Measurements from ENCODE around the gene CA10.

The CA10 gene

DNA sequence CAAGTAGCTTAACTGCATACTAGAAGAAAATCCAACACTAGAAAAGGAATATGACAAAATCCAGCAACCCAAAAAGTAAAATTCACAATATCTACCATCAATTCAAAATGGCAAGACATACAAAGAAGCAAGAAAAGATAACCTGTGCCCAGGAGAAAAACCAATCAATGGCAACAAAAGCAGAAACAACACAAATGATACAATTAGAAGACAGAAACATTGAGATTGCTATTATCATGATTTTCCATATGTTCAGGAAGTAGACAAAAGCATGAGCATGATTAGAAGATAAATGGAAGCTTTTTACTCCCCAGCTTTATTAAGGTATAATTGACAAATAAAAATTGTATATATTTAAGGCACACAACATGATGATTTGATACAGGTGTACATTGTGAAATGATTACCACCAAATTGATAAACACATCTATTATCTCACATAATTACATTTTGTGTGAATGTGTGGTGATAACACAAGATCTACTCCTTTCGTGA is 117.3 kb downstream of the CA10 start:
- no peak for DNase-seq

DNA sequence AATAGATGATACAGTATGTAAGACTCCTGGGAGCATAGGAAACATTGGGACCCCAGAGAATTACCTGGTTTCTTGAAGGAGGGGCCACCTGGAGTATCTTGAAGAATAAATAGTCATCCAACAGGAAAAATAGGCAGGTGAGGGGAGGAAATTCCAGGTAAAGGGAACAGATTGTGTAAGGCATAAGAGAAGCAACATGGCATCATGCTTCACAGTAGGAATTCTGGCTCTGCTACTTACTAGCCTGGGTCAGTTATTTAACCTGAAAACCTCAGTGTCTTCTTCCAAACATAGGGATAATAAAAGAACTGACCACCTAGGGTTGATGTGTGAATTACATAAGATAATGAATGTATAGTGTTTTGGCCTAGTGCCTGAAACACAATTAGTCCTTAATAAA is 122.1 kb downstream of the CA10 start:
- no peak for DNase-seq

DNA sequence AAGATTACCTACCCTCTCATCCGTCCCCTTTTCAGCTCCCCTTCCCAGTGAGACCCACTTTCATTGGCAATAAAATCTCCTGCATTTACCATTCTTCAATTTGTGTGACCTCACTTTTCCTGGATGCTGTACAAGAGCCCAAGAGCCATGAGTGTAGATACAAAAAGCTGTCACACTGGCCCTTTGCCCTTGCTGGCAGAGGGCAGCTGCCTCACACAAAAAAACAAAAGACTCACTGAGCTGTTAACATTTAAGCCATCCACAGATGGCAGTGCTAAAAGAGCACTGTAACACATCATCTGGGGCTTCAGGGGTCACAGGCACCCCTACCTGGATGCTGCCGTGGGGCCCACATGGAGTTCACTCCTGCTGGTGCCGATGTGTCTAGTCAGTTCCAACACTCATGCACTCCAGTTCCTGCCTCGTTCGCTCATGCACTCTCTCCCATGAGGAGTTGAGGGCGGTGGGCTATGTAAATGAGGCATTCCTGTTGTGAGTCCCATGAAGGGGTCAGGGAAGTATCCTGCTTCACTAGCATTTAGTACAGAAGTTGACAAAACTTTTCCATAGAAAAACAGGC is 123.1 kb downstream of the CA10 start:
- no peak for DNase-seq

DNA sequence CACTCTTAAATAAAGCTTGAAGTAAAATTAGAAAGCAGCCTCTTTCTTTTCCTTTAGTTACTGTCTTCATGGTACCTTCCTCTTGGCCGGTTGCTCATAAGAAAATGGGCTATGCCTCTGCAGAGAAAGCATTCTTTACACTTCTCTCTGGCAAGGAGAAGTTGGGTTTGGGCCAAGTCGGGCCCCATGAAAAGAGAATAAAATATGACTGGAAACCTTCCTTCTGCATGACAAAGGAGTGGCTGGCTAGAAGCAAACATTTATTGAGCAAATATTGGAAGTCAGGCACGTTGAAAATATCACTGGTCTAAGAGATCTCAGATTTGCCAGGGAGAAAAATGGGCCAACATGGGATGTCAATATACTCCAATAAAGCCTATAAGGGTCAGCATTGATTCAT is 126.1 kb downstream of the CA10 start:
- no peak for DNase-seq

DNA sequence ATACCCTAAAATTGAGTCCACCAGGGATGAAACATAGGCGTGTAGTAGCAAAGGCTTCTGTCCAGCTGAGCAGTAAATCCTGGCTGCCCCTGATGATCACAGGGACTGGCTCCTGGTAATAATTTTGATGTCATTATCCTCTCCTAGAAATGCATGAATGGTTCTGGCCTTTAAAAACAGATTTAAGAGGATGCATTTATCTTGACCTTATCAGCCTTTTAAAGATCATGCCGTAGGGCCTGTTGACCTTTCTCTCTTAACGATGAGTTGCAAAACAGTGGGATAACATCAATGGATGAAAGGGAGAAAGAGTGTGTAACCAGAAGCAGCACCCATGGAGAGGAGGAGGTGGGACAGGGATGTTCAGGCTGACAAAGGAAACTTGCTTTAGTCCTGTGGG is 128.5 kb downstream of the CA10 start:
- no peak for DNase-seq

DNA sequence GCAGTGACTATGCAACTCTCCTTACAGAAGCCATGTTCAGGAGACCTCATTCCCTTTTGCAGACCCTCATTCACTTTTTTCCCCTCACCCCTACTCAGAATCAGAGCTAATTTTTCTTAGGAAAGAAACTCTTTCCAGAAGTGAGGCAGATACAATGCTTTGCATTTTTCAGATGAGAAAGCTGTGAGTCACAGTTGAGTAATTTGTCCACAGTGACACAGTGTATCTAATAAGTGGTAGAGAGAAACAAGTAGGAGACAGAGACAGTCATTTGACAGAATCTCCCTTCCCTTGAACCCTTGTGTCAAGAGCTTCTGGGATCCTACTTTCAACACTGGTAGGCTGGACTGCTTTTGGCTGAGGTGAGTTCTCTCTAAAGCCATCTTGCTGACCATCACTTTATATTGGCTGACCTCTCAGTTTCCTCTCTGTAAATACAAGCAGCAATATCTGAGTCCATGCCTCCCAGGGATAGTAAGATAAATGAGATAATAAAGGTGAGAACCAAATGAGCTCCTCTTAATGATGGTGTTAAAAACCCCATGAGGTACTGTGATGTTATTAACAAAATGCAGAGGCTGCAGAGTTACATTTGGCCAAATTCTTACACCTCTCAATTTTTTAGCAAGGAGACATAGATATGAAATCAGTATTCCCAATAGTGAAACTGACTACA is 130.8 kb downstream of the CA10 start:
- DNase-seq = no peak

DNA sequence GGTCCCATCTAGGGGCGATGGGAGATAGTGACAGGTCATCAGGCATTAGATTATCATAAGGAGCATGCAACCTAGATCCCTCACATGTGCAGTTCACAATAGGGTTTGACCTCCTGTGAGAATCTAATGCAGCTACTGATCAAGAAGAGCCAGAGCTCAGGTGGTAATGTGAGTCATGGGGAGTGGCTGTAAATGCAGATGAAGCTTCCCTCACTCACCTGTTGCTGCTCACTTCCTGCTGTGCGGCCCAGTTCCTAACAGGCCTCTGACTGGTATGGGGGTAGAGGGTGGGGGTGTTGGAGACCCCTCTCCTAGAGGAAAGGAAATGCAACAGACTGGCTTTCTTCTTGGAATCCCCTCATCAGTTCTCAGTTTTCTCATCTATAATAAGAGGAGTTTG is 131.4 kb downstream of the CA10 start:
- no peak for DNase-seq

DNA sequence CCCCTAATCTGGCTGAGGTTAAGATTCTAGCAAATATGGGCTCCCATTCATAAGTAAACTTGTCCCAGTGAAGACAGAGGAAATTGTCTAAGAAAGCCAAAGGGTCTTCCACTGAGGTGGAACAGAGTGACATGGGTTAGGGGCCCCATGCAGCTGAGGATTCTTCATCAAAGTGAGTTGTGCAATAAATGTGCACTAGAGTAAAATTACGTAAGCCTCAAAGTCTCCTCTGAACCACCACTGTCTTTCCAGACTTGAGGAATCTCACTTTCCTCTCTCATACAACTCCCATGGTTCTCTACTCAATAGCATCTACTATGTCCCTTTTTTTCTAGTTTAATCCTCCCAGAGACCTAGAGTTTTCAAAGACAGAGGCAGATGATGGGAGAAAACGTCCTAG is 132.4 kb downstream of the CA10 start:
- DNase-seq = no peak

DNA sequence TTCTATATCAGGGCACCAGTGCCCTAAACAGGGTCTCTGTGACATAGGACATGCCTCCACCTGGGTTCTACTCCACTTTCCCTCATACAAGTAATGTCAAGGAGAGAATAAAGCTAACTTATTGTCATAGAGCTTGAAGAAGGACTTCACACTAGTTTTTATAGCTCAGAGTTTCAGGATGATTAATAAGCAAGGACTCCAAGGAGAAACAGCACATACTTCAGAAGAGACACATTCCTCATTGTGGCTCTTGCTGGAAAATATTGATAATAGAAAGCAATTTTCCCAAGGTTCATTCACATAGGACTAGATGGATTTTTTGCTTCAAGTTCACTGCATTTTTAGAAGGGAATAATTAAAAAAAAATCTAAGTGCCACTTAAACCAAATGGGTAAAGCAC is 133.3 kb downstream of the CA10 start:
- no peak for DNase-seq

DNA sequence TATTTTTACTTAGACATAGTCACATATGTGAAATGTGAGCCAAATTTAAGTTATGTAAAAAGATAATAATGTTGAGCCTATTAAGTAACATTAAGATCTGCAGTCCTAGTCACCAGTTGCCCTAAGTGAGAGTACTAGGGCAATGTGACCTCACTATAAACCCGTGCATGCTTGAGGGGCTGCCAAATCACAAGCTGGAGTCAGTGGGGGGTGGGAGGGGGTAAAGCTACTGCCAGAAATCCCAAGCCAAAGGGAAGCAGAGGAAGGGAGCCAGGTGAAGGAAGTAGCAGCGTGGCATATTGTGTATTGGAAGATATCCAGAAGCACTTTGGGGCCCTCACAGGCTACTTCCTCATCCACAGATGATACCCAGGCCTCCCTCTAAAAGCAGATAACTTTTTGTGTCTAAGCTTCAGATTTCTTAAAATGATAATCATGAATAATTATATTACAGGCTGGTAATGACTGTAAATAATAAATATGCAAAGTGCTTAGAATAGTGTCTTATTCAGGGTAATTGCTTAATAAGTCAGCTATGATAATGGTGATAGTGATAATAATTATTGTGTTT is 134.1 kb downstream of the CA10 start:
- no peak for DNase-seq

DNA sequence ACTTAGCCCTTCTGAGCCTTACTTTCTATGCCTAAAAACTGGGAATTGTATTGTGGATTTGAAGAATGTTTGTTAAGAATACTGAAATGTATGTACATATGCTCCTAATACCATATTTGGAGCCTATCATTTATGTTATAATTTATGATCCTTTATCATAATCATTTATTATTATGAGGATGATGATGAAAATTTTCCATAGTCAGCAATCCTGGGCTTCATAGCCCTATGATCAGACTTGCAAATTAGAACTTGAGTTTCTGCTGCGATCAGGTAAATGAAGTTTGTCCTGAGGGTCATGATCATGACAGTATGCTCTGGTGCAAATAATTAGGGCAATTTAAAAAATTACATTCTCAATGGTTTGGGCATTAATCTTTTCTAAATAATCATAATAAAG is 147.4 kb downstream of the CA10 start:
- DNase-seq = no peak

DNA sequence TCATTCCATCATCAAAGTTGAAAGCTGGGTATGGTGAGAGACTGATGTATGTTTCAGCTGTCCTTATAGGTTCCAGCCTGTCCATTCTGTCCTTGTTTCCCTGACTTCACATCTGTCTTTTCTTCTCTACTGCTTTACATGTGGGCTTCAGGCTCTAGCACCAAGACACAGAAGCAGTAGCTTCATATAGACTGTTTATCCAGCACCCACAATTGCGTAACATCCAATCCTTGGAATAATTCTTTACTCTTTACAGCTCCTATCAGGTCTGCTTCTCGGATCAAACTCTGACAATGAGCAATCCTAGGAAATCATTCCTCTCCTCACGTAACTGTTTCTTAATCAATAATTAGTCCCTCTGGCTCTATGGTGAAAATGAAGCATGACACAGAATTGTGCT is 158.9 kb downstream of the CA10 start:
- DNase-seq = no peak

DNA sequence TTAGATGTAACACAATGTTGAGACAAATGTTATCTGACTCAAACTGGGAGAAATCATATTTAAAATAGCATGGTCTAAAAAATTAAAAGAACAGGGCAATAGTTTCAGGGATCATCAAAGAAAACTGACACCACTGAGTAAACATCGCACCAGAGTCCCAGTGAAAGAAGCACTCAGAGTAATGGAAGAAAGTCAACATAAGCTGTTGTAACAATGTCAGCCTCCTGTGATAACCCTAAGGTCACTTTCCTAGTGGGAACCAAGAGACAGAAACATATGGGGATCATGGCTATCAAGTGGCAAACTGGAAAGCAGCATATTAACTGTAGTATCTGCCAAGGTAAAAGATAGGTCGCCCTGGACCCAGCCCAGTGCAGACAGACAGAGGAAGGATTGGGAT is 160.8 kb downstream of the CA10 start:
- DNase-seq = no peak

DNA sequence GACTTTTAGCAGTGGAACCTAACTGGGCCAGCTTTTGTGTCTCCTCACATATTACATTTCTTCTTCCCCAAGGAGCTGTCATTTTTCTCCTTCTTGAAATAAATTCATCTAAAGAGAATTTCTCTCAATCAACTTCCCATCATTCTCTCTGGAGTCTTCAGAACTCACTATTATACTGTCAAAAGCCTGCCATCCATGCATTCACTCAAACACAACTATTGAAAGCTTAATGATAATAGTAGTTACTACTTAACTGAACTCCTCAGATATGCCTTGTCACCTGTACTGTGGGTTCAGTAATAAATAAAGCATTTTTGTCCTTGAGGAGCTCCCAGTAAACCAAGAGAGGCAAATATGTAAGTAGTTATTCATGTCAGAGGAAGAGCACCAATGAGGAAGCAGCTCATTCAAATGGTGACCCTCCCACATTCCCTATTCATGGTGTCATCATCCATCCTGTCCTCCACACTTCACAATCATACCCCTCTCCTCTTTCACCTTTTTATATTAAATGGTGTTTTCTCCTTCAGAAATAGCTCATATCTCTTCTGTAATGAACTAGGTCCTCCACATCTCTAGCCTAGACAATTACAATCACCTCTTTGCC is 162.6 kb downstream of the CA10 start:
- DNase-seq = no peak

DNA sequence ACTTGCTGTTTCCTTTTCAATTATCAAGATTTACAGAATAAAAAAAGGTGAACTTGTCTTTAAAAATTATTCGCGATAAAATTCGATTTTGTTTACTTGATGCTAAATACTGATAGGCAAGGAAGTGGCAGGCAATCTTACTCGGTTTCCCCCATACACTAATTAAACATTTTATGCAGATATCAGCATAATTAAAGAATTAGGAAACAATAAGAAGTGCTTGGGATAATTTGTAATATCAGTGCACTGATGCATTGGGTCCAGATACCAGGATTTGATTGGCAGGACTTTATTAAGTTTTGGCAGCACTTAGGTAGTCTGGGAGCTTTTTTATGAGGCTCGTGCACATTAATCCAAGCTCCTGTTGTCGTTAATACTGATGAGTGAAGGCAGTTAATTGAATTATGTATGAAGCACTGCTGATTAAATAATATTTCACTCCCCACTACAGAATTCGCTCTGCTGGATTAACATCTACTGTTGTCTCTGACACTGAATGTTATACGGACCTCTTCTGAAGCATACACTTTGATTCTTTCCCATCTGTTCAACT is 165.6 kb downstream of the CA10 start:
- no peak for DNase-seq

DNA sequence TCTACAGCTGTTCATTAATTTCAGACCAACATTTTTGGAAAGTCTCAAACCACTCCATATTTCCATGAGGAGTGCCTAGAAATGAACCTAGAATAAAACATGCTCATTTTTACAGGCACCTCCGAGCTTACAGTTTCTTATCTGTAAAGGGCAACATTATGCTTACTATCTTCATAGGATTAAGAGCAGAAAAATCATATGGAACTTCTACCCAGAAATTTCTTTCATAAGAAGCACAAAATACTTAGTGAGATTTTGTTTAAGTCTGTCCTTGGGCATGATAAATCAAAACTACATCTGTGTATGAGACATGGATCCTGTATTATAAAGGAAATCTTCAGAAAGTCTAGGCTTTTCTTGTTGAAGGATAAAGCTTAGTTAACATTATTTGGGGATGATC is 187.4 kb downstream of the CA10 start:
- no peak for DNase-seq

DNA sequence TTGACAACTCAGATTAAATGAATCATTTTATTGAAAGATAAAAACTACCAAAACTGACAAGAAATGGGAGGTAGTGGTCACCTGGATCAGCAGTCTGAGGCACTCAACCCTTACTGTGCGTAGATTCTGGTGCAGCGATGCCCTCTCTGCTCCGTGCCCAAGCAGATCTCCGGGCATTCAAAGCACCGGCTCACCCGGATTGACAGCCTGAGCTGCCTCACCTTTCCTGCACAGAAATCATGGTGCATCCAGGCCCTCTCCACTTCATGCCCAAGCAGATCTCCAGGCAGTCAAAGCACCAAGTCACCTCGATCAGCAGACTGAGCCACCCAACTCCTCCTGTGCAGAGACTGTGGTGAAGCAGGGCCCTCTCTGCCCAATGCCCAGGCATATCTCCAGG is 196.8 kb downstream of the CA10 start:
- no peak for DNase-seq

DNA sequence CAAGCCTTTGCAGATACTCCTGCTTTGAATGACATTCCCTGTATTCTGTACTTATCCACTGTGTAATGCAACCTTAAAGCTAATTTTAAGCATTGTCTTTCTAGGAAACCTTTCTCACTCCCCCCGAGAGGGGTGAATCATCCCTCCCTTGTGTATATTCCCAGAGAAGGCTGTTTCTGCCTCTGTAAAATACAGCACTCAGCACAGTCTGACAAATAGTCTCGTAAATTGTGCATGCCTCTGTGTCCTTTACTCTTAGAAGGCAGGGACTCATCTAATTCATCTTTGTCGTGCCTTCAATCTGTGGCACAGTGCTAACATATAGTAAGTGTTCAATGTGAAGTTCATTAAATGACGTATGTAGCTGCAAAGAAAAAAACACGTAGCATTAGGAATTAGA is 200.7 kb downstream of the CA10 start:
- DNase-seq = no peak

DNA sequence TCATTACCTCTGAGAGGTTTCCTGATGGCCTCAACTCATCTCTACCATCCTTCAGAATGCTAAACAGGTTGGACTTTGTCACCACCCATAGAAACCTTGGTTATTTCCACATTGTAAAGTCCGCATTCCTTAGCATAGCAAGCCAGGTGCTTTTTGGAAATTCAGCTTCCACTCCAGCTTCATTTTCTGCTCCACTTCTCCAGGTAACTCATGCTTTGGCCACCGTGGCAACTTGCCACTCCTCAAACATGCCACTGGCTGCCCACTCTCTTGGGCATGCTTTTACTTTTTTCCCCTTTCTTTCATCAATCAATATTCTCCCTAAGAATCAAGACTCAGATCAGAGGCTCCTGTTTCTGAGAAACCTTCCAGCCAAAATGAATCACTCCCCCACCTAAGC is 203.3 kb downstream of the CA10 start:
- no peak for DNase-seq

DNA sequence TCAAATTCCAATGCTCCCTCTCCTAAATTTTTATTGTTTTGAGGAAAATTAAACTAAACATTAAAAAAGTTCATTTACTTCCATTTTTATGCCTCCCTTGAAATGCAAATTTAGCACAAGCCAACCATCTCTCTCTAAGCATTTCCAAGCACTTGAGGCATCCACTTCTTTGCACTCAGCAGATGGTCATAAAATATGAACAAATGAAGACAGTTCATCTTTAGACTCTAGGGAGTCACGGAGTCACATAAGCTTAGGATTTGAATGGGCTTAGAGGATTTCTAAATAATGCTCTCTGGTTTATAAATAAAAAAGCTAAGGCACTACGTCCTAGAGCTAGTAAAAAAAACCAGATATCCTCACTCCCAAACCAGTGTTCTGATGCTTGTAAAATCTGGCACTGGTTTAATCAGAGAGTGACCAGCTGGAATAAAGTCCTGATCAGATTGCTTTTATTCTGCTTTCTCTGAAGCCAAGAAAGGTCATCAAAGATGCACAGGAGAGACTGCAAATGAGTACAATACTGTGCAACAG is 204.2 kb downstream of the CA10 start:
- DNase-seq = no peak

DNA sequence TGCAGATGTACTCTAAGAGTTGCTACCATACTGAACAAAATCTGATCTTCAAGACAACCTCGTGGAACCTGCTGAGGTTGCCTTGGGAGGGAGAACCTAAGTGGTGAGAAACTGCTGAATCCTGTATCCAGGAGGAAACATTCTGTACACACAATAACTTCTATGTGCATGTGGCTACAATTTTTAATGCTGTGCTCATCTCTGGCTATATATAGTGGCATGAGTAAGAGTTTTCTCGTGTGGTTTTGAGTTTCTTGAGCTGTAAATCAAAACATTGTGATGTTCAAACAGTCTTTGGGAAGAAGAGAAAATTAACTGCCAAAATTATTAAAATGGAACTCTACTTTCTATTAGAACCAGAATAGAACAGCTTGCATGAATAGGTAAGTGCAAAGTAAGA is 206.8 kb downstream of the CA10 start:
- no peak for DNase-seq

DNA sequence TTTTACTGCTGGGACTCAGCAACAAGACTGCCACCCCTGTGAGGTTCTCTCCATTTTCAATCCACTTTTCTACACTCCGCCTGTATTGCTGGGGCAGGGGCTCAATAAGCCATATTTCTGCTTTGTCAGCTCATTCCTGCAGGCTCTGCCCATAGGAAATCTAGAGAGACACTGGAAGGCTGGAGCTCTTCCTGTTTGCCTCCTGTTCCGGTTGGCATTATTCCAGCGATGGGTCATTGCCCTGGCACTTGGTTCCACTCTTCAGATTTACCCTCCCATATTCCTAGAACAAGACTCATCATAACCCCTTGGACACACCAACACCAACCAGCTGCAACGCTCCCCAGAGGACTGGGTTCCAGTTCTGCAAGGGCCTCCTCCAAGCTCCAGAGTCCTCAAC is 210.4 kb downstream of the CA10 start:
- DNase-seq = no peak

DNA sequence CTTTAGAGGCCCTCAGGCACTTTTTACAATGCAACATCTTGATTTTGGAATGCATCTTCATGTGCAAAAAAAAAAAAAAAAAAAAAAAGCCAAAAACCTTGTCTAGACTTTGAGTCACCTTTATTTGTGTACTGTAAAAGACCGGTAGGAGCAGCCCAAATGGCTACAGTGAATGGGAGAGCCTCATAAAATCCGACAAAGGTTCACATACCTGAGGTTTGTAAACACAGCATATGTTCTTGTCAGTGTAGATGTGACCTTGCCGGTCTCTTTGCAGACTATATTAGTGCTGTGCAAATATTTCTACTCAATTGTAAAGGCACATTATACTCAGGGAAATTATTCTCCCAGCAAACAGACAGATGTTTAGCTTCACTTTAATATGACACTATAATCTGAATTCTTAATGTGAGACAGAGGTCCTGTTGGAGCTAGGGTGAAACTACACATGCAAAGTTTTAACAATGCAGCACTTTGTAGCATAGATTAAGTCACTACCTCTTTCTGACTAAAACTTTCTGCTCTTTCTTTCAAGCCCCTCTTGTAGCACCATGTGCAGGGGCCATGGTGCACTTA is 211.3 kb downstream of the CA10 start:
- no peak for DNase-seq
